ENCODE results near the gene SULT4A1. TPM values are rescaled to one million over a fixed set of nuclear protein-coding genes. Genes with fewer than 3 reads are reported as not detected.

SULT4A1 gene
- polyA plus RNA-seq, 2 of the 4 experiments (the other 2 are of a cell fraction): not detected

- H3K4me1 ChIP-seq: no peaks in the 10 kb centered on the region
- no peak overlapping the region for H3K4me3 ChIP-seq
- ATAC-seq: no peak
- 69% methylated on average over 9 of the region's 19 CpGs for WGBS (ENCODE audit: missing lambda C conversion rate)
- no peak for DNase-seq (ENCODE audit: low read depth in 1 of 2, low spot score in 1 of 2)
- H3K4me2 ChIP-seq: no peak overlapping the region
- FAIRE-seq: no peak
- no peak overlapping the region for H3K27ac ChIP-seq
- ChIA-PET CTCF (interaction anchor here (0.7 to 6.5 kb wide), 6 partner anchors 19 to 569 kb away, joined by 3 to 97 read pairs (median 6); no protein-coding TSS in a partner anchor), POLR2A (no interaction called here)
- TF ChIP-seq EHMT2 (IDR thresholded peaks at IDR 0.05; ENCODE audit: low read depth) (no peak), RCOR1 (IDR thresholded peaks at IDR 0.05; ENCODE audit: low read depth, low read length) (no peak), CTCF (IDR thresholded peaks at IDR 0.05) (no peak), SREBF2 (IDR thresholded peaks at IDR 0.05) (no peak), RARB (CRISPR knock-in tag; IDR thresholded peaks at IDR 0.05) (no peak), MAZ (IDR thresholded peaks at IDR 0.05; ENCODE audit: borderline replicate concordance, low read depth, low read length) (no peak), JUNB (IDR thresholded peaks at IDR 0.05) (no peak), TP53 (CRISPR knock-in tag; IDR thresholded peaks at IDR 0.05) (no peak), EHF (CRISPR knock-in tag; IDR thresholded peaks at IDR 0.05) (no peak), HMGXB4 (CRISPR knock-in tag; IDR thresholded peaks at IDR 0.05; ENCODE audit: borderline replicate concordance) (no peak), HES2 (IDR thresholded peaks at IDR 0.05) (no peak), ZSCAN20 (CRISPR knock-in tag; IDR thresholded peaks at IDR 0.05) (no peak), ZC3H11A (IDR thresholded peaks at IDR 0.05) (no peak), CHD2 (IDR thresholded peaks at IDR 0.05; ENCODE audit: low read length, partially characterized antibody) (no peak), MYC (IDR thresholded peaks at IDR 0.05; ENCODE audit: borderline replicate concordance, low read length) (no peak), CEBPB (IDR thresholded peaks at IDR 0.05) (no peak), ESRRA (IDR thresholded peaks at IDR 0.05; ENCODE audit: borderline replicate concordance, low read length) (no peak), NFE2L2 (conservative IDR thresholded peaks at IDR 0.05; ENCODE audit: low read length) (no peak), USF2 (IDR thresholded peaks at IDR 0.05) (no peak)
- no peaks in the 10 kb centered on the region for H3K9me3 ChIP-seq
Measured at GRCh38 chr22:43881091-43882061, 19.1 kb upstream of the SULT4A1 start.

GRCh38 chr22:43880541-43880991 is 18.3 kb upstream of the SULT4A1 start:
- Histone ChIP-seq H3K4me2 (no peak overlapping the region), H3K4me1 (no peaks in the 10 kb centered on the region), H3K27ac (no peak overlapping the region), H3K4me3 (no peak overlapping the region), H3K9me3 (no peaks in the 10 kb centered on the region)
- ChIA-PET POLR2A (no interaction called here), CTCF (interaction anchor here (3.3 kb wide), 1 partner anchor 65 kb away, joined by 20 read pairs; no protein-coding TSS in a partner anchor)
- DNase-seq (ENCODE audit: low read depth in 1 of 2, low spot score in 1 of 2): no peak
- 77% methylated on average over 5 of the region's 15 CpGs for WGBS (ENCODE audit: missing lambda C conversion rate)
- TF ChIP-seq ZFP36 (IDR thresholded peaks at IDR 0.05; ENCODE audit: borderline replicate concordance, partially characterized antibody) (no peak), EHMT2 (IDR thresholded peaks at IDR 0.05; ENCODE audit: low read depth) (no peak), KDM5A (IDR thresholded peaks at IDR 0.05) (no peak), HDAC2 (IDR thresholded peaks at IDR 0.05) (no peak), KDM1A (IDR thresholded peaks at IDR 0.05; ENCODE audit: low read depth) (no peak), FOSB (CRISPR knock-in tag; IDR thresholded peaks at IDR 0.05) (no peak), TP53 (CRISPR knock-in tag; IDR thresholded peaks at IDR 0.05) (no peak), JUN (IDR thresholded peaks at IDR 0.05) (no peak), NR3C1 (IDR thresholded peaks at IDR 0.05) (no peak), CHD2 (IDR thresholded peaks at IDR 0.05; ENCODE audit: low read length, partially characterized antibody) (no peak), RCOR1 (IDR thresholded peaks at IDR 0.05; ENCODE audit: low read depth, low read length) (no peak), TFCP2L1 (CRISPR knock-in tag; IDR thresholded peaks at IDR 0.05) (no peak), CBX2 (IDR thresholded peaks at IDR 0.05; ENCODE audit: borderline replicate concordance, low read depth) (no peak), FOXS1 (CRISPR knock-in tag; IDR thresholded peaks at IDR 0.05) (no peak), ATOH8 (CRISPR knock-in tag; IDR thresholded peaks at IDR 0.05; ENCODE audit: low read depth) (no peak), SREBF2 (IDR thresholded peaks at IDR 0.05) (no peak), PHF8 (IDR thresholded peaks at IDR 0.05; ENCODE audit: borderline replicate concordance, low read depth) (no peak), HES2 (IDR thresholded peaks at IDR 0.05) (no peak), CBX8 (IDR thresholded peaks at IDR 0.05) (no peak), ZSCAN20 (CRISPR knock-in tag; IDR thresholded peaks at IDR 0.05) (no peak)
- ATAC-seq: no peak
- no peak for FAIRE-seq

Data from A549 (cell line).